IMR-90 (cell line): ENCODE data around the gene MYCBP. TPM values are rescaled to one million over a fixed set of nuclear protein-coding genes. Genes with fewer than 3 reads are reported as not detected.
"Not testable (repeated sequence)": the region's sequence is repeated elsewhere in the genome, so short reads cannot be mapped to it uniquely, and the experiment has no call there.

Source experiments
- ATAC-seq: fragments of 200-7000 bp; cut with Tn5 transposase; 2 replicates; pipeline ENCODE4 v1.9.1; 2020; ENCODE audit warnings: low read depth, mild to moderate bottlenecking, moderate library complexity
- BruUV-seq: library from RNA; stranded (reverse); fragments of 400-500 nt; replicated peaks from 2 replicates; lab custom pipeline; 2021; lab: Mats Ljungman, UMichigan
- CTCF ChIA-PET: fragments of 300-600 bp; formaldehyde crosslinking; extraction: SDS; loops from one replicate; lab custom pipeline; 2021; ENCODE audit warnings: antibody characterized with exemption; lab: Yijun Ruan, JAX
- POLR2A ChIA-PET: fragments of 300-600 bp; sonication (Branson Sonifier 250); formaldehyde crosslinking; loops from one replicate; lab custom pipeline; 2022; ENCODE audit warnings: antibody characterized with exemption; ENCODE audit not compliant: unreplicated experiment; lab: Charles Lee
- DNase-seq: peaks from one replicate; pipeline ENCODE4 v3.0.0; 2013
- H2AFZ ChIP-seq: replicated peaks from 2 replicates; pipeline ENCODE3; 2013; ENCODE audit warnings: low read length, mild to moderate bottlenecking; ENCODE audit not compliant: poor library complexity
- H2AK5ac ChIP-seq: 2 replicates; pipeline ENCODE4 v1.6.1; 2013; ENCODE audit warnings: low read depth, low read length, inconsistent platforms
- H2AK9ac ChIP-seq: replicated peaks from 2 replicates; pipeline ENCODE3; 2013; ENCODE audit warnings: mild to moderate bottlenecking, low read depth, low read length, moderate library complexity; ENCODE audit not compliant: poor library complexity
- H2BK120ac ChIP-seq: 2 replicates; pipeline ENCODE4 v1.6.1; 2013; ENCODE audit warnings: low read depth, low read length, inconsistent platforms
- H2BK15ac ChIP-seq: 3 replicates; pipeline ENCODE4 v1.6.1; 2013; ENCODE audit warnings: low read depth, low read length, inconsistent platforms
- H2BK20ac ChIP-seq: 2 replicates; pipeline ENCODE4 v1.6.1; 2013; ENCODE audit warnings: low read depth, mild to moderate bottlenecking, inconsistent platforms, low read length, moderate library complexity
- H2BK5ac ChIP-seq: 2 replicates; pipeline ENCODE4 v1.6.1; 2013; ENCODE audit warnings: mild to moderate bottlenecking, low read depth, low read length, inconsistent platforms; ENCODE audit not compliant: poor library complexity, severe bottlenecking
- H3K14ac ChIP-seq: replicated peaks from 2 replicates; pipeline ENCODE4 v1.6.1; 2013; ENCODE audit warnings: low read depth, low read length, inconsistent platforms
- H3K18ac ChIP-seq: 2 replicates; pipeline ENCODE4 v1.6.1; 2013; ENCODE audit warnings: low read depth, low read length, control low read depth
- H3K23ac ChIP-seq: 2 replicates; pipeline ENCODE4 v1.6.1; 2013; ENCODE audit warnings: low read depth, low read length, inconsistent platforms
- H3K27ac ChIP-seq: 2 replicates; pipeline ENCODE4 v1.5.1; 2013; ENCODE audit warnings: mild to moderate bottlenecking, control low read depth, low read length; ENCODE audit not compliant: insufficient read depth
- H3K27me3 ChIP-seq: 2 replicates; pipeline ENCODE4 v1.6.1; 2013; ENCODE audit warnings: low read length; ENCODE audit not compliant: control insufficient read depth, insufficient read depth
- H3K36me3 ChIP-seq: 2 replicates; pipeline ENCODE4 v1.6.1; 2013; ENCODE audit warnings: low read length, mixed read lengths; ENCODE audit not compliant: control insufficient read depth, insufficient read depth
- H3K4ac ChIP-seq: 2 replicates; pipeline ENCODE4 v1.6.1; 2013; ENCODE audit warnings: low read depth, low read length, inconsistent platforms
- H3K4me1 ChIP-seq: 2 replicates; pipeline ENCODE4 v1.6.1; 2013; ENCODE audit warnings: low read length, mixed read lengths; ENCODE audit not compliant: control insufficient read depth, insufficient read depth
- H3K4me2 ChIP-seq: 2 replicates; pipeline ENCODE4 v1.6.1; 2013; ENCODE audit warnings: low read depth, mild to moderate bottlenecking, control low read depth, low read length, moderate library complexity
- H3K4me3 ChIP-seq: 2 replicates; pipeline ENCODE4 v1.5.1; 2013; ENCODE audit warnings: low read depth, mild to moderate bottlenecking, control low read depth, low read length, moderate library complexity; ENCODE audit not compliant: insufficient read depth
- H3K56ac ChIP-seq: 2 replicates; pipeline ENCODE4 v1.6.1; 2013; ENCODE audit warnings: low read length, inconsistent platforms; ENCODE audit not compliant: insufficient read depth; ENCODE audit errors: extremely low read depth
- H3K79me1 ChIP-seq, 2 experiments: 2 replicates each; pipeline ENCODE4 v1.6.1; 2013; ENCODE audit warnings: low read length in 2 of 2, inconsistent platforms in 1 of 2, low read depth in 1 of 2
- H3K9ac ChIP-seq: 2 replicates; pipeline ENCODE4 v1.6.1; 2013; ENCODE audit warnings: low read depth, low read length, control low read depth
- H3K9me1 ChIP-seq: 2 replicates; pipeline ENCODE4 v1.6.1; 2013; ENCODE audit warnings: low read length, inconsistent platforms; ENCODE audit not compliant: insufficient read depth
- H3K9me3 ChIP-seq: 2 replicates; pipeline ENCODE4 v1.6.1; 2013; ENCODE audit warnings: low read length; ENCODE audit not compliant: control insufficient read depth, insufficient read depth
- H4K20me1 ChIP-seq: 2 replicates; pipeline ENCODE4 v1.6.1; 2013; ENCODE audit warnings: low read length, inconsistent platforms; ENCODE audit not compliant: insufficient read depth
- H4K5ac ChIP-seq: 2 replicates; pipeline ENCODE4 v1.6.1; 2013; ENCODE audit warnings: mild to moderate bottlenecking, low read depth, low read length, control low read depth
- H4K8ac ChIP-seq, 2 experiments: 2 replicates each; pipeline ENCODE4 v1.6.1; 2013; ENCODE audit warnings: low read depth in 2 of 2, low read length in 2 of 2, control low read depth in 1 of 2, inconsistent platforms in 1 of 2
- H4K91ac ChIP-seq: 2 replicates; pipeline ENCODE4 v1.6.1; 2013; ENCODE audit warnings: low read depth, low read length, inconsistent platforms; ENCODE audit not compliant: insufficient read depth
- CEBPB ChIP-seq: IDR thresholded peaks from 2 replicates; pipeline ENCODE4 v1.6.1; 2012; ENCODE audit warnings: low read depth, low read length, improper control_type of control experiment
- CTCF ChIP-seq: conservative IDR thresholded peaks from 2 replicates; pipeline ENCODE4 v1.5.1; 2012; ENCODE audit warnings: mild to moderate bottlenecking, low read depth, low read length, improper control_type of control experiment
- FOS ChIP-seq: fragments of 150-350 bp; IDR thresholded peaks from 2 replicates; pipeline ENCODE4 v1.6.1; 2016; ENCODE audit warnings: low read depth, low read length
- MAZ ChIP-seq: IDR thresholded peaks from 2 replicates; pipeline ENCODE4 v1.6.1; 2012; ENCODE audit warnings: low read depth, mild to moderate bottlenecking, low read length, improper control_type of control experiment, moderate library complexity, borderline replicate concordance
- NFE2L2 ChIP-seq: fragments of 150-350 bp; IDR thresholded peaks from 2 replicates; pipeline ENCODE4 v1.6.1; 2016; ENCODE audit warnings: low read depth, mild to moderate bottlenecking, low read length
- POLR2A ChIP-seq: IDR thresholded peaks from 2 replicates; pipeline ENCODE4 v1.6.1; 2012; ENCODE audit warnings: mild to moderate bottlenecking, low read depth, low read length
- WGBS, 2 experiments: methylation state at CpG; one replicate each; pipeline versions ENCODE4 v1.1.5 to v1.1.7; 2013; ENCODE audit warnings: missing lambda C conversion rate in 2 of 2; ENCODE audit not compliant: insufficient read length in 1 of 2; ENCODE audit errors: extremely low coverage in 2 of 2; 5-methylcytosine and 5-hydroxymethylcytosine counted together
- dilution Hi-C: fragments of 300-500 bp; cut with HindIII; formaldehyde crosslinking; loops from one replicate; pipeline ENCODE4 v1.14.3; 2018; ENCODE audit warnings: low sequenced_read_pairs; ENCODE audit not compliant: unreplicated experiment
- in situ Hi-C: fragments of 300-500 bp; cut with MboI; formaldehyde crosslinking; loops from 3 replicates; pipeline ENCODE4 v1.14.3; 2019; ENCODE audit warnings: low sequenced_read_pairs, inconsistent platforms, mixed read lengths
- intact Hi-C: fragments of 100-400 bp; cut with micrococcal nuclease; formaldehyde crosslinking; loops from 2 replicates; pipeline ENCODE4 v1.10.0; 2022
- polyA plus RNA-seq, 3 experiments: library from polyadenylated mRNA; depleted of rRNA; stranded (reverse); fragments of >200 nt; gene quantifications; 2 replicates each; pipeline ENCODE4 v1.2.3, GENCODE V29; 2012; ENCODE audit warnings: low replicate concordance in 1 of 3
- total RNA-seq: library from RNA; depleted of rRNA; stranded (reverse); fragments of >200 nt; gene quantifications from 2 replicates; pipeline ENCODE4 v1.2.3, GENCODE V29; 2012
- TF ChIP-seq, protein P1 (sequence below): fragments of 150-350 bp; IDR thresholded peaks from 2 replicates; pipeline ENCODE4 v1.6.1; 2017; ENCODE audit warnings: mild to moderate bottlenecking, antibody characterized with exemption, low read length, low read depth

Gene MYCBP
- total and polyA plus RNA-seq, 2 of the 4 experiments (the other 2 are of a cell fraction), result 9.9 to 11.9 TPM

- H4K20me1 ChIP-seq, result no peaks in the 10 kb centered on the region; the same call in 1 of the 2 replicates
- TF ChIP-seq CEBPB, result no peak
- no peak for TF ChIP-seq CTCF
- no peak for TF ChIP-seq NFE2L2
- no peak for TF ChIP-seq POLR2A
- TF ChIP-seq, protein P1, sequence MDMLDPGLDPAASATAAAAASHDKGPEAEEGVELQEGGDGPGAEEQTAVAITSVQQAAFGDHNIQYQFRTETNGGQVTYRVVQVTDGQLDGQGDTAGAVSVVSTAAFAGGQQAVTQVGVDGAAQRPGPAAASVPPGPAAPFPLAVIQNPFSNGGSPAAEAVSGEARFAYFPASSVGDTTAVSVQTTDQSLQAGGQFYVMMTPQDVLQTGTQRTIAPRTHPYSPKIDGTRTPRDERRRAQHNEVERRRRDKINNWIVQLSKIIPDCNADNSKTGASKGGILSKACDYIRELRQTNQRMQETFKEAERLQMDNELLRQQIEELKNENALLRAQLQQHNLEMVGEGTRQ, result no peak
- no peak for TF ChIP-seq MAZ
- no peak for TF ChIP-seq FOS
- no peak overlapping the region for H4K8ac ChIP-seq
- CTCF ChIA-PET, result no interaction called here
- H3K27me3 ChIP-seq, result no peaks in the 10 kb centered on the region
- H2AK5ac ChIP-seq, result no peak overlapping the region
- H3K4ac ChIP-seq, result no peak overlapping the region
- H2BK5ac ChIP-seq, result no peak overlapping the region
- H2BK15ac ChIP-seq, result no peak overlapping the region
- H3K56ac ChIP-seq, result no peak overlapping the region
- H2BK120ac ChIP-seq, result no peak overlapping the region
- POLR2A ChIA-PET, result no interaction called here
- H3K4me2 ChIP-seq, result no peak overlapping the region
- no peak overlapping the region for H4K5ac ChIP-seq
- peaks cover 2% of the 10 kb centered on the region; the same call in 1 of the 2 replicates for H3K4me1 ChIP-seq
- H3K23ac ChIP-seq, result no peak overlapping the region
- H3K27ac ChIP-seq, result no peak overlapping the region
- H3K4me3 ChIP-seq, result no peak overlapping the region
- H3K9me1 ChIP-seq, result no peaks in the 10 kb centered on the region
- no peak overlapping the region for H4K91ac ChIP-seq
- intact Hi-C loops (no loop called here), in situ Hi-C loops (no loop called here), dilution Hi-C loops (no loop called here)
- H2AK9ac ChIP-seq, result peak overlapping the region; percentile 63
- no peak overlapping the region for H3K14ac ChIP-seq
- H3K9me3 ChIP-seq, result no peaks in the 10 kb centered on the region
- H3K18ac ChIP-seq, result no peak overlapping the region
- ATAC-seq (no peak), DNase-seq (no peak)
- no peak overlapping the region for H2AFZ ChIP-seq
- no TSS peak for BruUV-seq
- no peak overlapping the region for H3K9ac ChIP-seq
- WGBS, 2 experiments, result 93% methylated on average over 7 of the region's 9 CpGs; no CpG with 5 or more reads in 1 of the 2 experiments
- no peak overlapping the region for H2BK20ac ChIP-seq
- H3K79me1 ChIP-seq, result peaks cover 4 to 6% of the 10 kb centered on the region in 2 experiments; a peak in 2 of 4 replicates
- peaks cover 23% of the 10 kb centered on the region for H3K36me3 ChIP-seq
Measured at GRCh38 chr1:38839363-38839762, 33.8 kb downstream of the MYCBP start.

DNA sequence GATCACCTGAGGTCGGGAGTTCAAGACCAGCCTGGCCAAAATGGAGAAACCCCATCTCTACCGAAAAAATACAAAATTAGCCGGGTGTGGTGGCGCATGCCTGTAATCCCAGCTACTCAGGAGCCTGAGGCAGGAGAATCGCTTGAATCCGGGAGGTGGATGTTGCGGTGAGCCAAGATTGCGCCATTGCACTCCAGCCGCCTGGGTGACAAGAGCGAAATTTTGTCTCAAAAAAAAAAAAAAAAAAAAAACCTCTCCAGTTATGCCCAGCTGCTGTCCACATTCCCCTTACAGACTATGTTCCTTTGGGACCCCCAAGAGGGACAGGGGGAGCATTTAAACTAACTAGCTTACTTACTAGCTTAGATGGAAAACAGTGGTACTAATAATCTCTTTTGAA is 36.8 kb downstream of the MYCBP start:
- H3K9me3 ChIP-seq, POLR2A ChIA-PET, BruUV-seq: not testable (repeated sequence)

More for the DNA sequence above, 36.8 kb downstream of the MYCBP start:
- H3K4me1 ChIP-seq, H3K56ac ChIP-seq, H3K18ac ChIP-seq, H4K8ac ChIP-seq, intact Hi-C loops, DNase-seq, H2AK5ac ChIP-seq, H3K9me1 ChIP-seq, H3K4me2 ChIP-seq, in situ Hi-C loops, H4K5ac ChIP-seq, H3K4ac ChIP-seq, H4K20me1 ChIP-seq, H3K14ac ChIP-seq, H2BK20ac ChIP-seq, H3K9ac ChIP-seq, H2BK5ac ChIP-seq, H2AFZ ChIP-seq, H4K91ac ChIP-seq, H2BK120ac ChIP-seq, H3K79me1 ChIP-seq, H3K23ac ChIP-seq, H2AK9ac ChIP-seq, ATAC-seq, H3K27ac ChIP-seq, H2BK15ac ChIP-seq, H3K4me3 ChIP-seq, dilution Hi-C loops: not testable (repeated sequence)
- WGBS, 2 experiments, result no CpG with 5 or more reads among the region's 10 CpGs
- CTCF ChIA-PET, result interaction anchor here (1.5 kb wide), 1 partner anchor 10 kb away, joined by 4 read pairs; no protein-coding TSS in a partner anchor
- peaks cover 16% of the 10 kb centered on the region for H3K36me3 ChIP-seq
- peaks cover 11% of the 10 kb centered on the region for H3K27me3 ChIP-seq
